K562 (cell line): ENCODE results near the gene IGSF3. TPM values are rescaled to one million over a fixed set of nuclear protein-coding genes. Genes with fewer than 3 reads are reported as not detected.

Experiments
- ATAC-seq: fragments of 200-7000 bp; cut with Tn5 transposase; 3 replicates; pipeline ENCODE4 v1.9.1; 2020; ENCODE audit warnings: moderate library complexity
- BruUV-seq: library from RNA; stranded (reverse); fragments of 400-500 nt; replicated peaks from 2 replicates; lab custom pipeline; 2021; lab: Mats Ljungman, UMichigan
- CTCF ChIA-PET: fragments of 300-600 bp; formaldehyde crosslinking; extraction: SDS; loops from one replicate; lab custom pipeline; 2021; ENCODE audit warnings: low intra/inter-chr PET ratio; lab: Yijun Ruan, JAX
- POLR2A ChIA-PET: fragments of 300-600, 350-650 bp; sonication (Branson Sonifier 250); formaldehyde crosslinking; extraction: SDS; loops from one replicate; lab custom pipeline; 2021; ENCODE audit warnings: antibody characterized with exemption, inconsistent platforms; lab: Yijun Ruan, JAX
- DNase-seq, 4 experiments: peaks; one replicate each; pipeline versions ENCODE4 v3.0.0 to v3.0.0-alpha.2; 2011 to 2018; ENCODE audit warnings: low spot score in 3 of 4, mixed read lengths in 3 of 4; ENCODE audit errors: extremely low read depth in 1 of 4
- FAIRE-seq: peaks from 2 replicates; lab custom pipeline; 2011; peaks lifted over from hg19 to GRCh38; lab: Jason Lieb, UNC
- H2AFZ ChIP-seq: 2 replicates; pipeline ENCODE4 v1.6.0; 2011; ENCODE audit warnings: low read depth, low read length, control low read depth, inconsistent platforms
- H3K27ac ChIP-seq: fragments of 200-600 bp; 3 replicates; pipeline ENCODE4 v1.8.0; 2011; ENCODE audit warnings: low read depth, mild to moderate bottlenecking, control low read depth, inconsistent platforms, low read length, moderate library complexity, mixed read lengths; ENCODE audit errors: extremely low read depth
- H3K27me3 ChIP-seq, 2 experiments: fragments of 300-600 bp in 1 of 2; 2 replicates in 1 of 2; 3 replicates in 1 of 2; pipeline versions ENCODE4 v1.6.0 to v1.8.0; 2011; ENCODE audit warnings: inconsistent platforms in 2 of 2, low read length in 2 of 2, mild to moderate bottlenecking in 1 of 2, mixed read lengths in 1 of 2, moderate library complexity in 1 of 2; ENCODE audit not compliant: control insufficient read depth in 2 of 2, insufficient read depth in 2 of 2
- H3K36me3 ChIP-seq: fragments of 300-600 bp; 3 replicates; pipeline ENCODE4 v1.8.0; 2011; ENCODE audit warnings: mild to moderate bottlenecking, low read length, inconsistent platforms; ENCODE audit not compliant: control insufficient read depth, insufficient read depth
- H3K4me1 ChIP-seq, 2 experiments: fragments of 200-600 bp in 1 of 2; replicated peaks in 1 of 2; 2 replicates in 1 of 2; 3 replicates in 1 of 2; pipeline versions ENCODE4 v1.5.1 to v1.8.0; 2011; ENCODE audit warnings: inconsistent platforms in 2 of 2, low read length in 2 of 2, mild to moderate bottlenecking in 1 of 2, mixed read lengths in 1 of 2, moderate library complexity in 1 of 2; ENCODE audit not compliant: control insufficient read depth in 2 of 2, insufficient read depth in 2 of 2
- H3K4me2 ChIP-seq: 2 replicates; pipeline ENCODE4 v1.6.1; 2011; ENCODE audit warnings: low read length, control low read depth, inconsistent platforms, mixed read lengths; ENCODE audit not compliant: insufficient read depth
- H3K4me3 ChIP-seq: fragments of 200-600 bp; sonication (generic), shearing (Covaris generic); 2 replicates; pipeline ENCODE4 v1.5.1; 2016; ENCODE audit warnings: control low read depth, inconsistent platforms
- H3K79me2 ChIP-seq: fragments of 200-600 bp; 3 replicates; pipeline ENCODE4 v1.8.0; 2011; ENCODE audit warnings: low read length, inconsistent platforms; ENCODE audit not compliant: control insufficient read depth, insufficient read depth
- H3K9ac ChIP-seq, 2 experiments: 2 replicates each; pipeline versions ENCODE4 v1.6.0 to v1.6.1; 2011; ENCODE audit warnings: low read depth in 2 of 2, low read length in 2 of 2, control low read depth in 1 of 2, inconsistent platforms in 1 of 2, mild to moderate bottlenecking in 1 of 2, mixed read lengths in 1 of 2; ENCODE audit not compliant: insufficient read depth in 1 of 2
- H3K9me1 ChIP-seq: one replicate; pipeline ENCODE4 v1.6.0; 2011; ENCODE audit warnings: inconsistent platforms, mild to moderate bottlenecking, low read length, moderate library complexity; ENCODE audit not compliant: control insufficient read depth, insufficient read depth
- H3K9me3 ChIP-seq: replicated peaks from 2 replicates; pipeline ENCODE4 v1.5.1; 2011; ENCODE audit warnings: low read depth, low read length, inconsistent platforms; ENCODE audit not compliant: control insufficient read depth, insufficient read depth
- H4K20me1 ChIP-seq: replicated peaks from 2 replicates; pipeline ENCODE4 v1.6.1; 2011; ENCODE audit warnings: low read length, inconsistent platforms, mixed read lengths; ENCODE audit not compliant: control insufficient read depth, insufficient read depth
- CHD2 ChIP-seq: IDR thresholded peaks from 2 replicates; pipeline ENCODE4 v1.6.1; 2011; ENCODE audit warnings: low read depth, low read length
- MCM2 ChIP-seq: fragments of 450-650 bp; IDR thresholded peaks from 2 replicates; pipeline ENCODE4 v1.6.1; 2017; ENCODE audit warnings: low read depth, mild to moderate bottlenecking
- NFIC ChIP-seq: fragments of 450-650 bp; IDR thresholded peaks from 2 replicates; pipeline ENCODE4 v1.6.1; 2017; ENCODE audit warnings: mild to moderate bottlenecking, inconsistent platforms
- PPARD ChIP-seq: fragments of 250-450 bp; sonication (Bioruptor Pico); IDR thresholded peaks from 2 replicates; pipeline ENCODE4 v1.8.0; 2022; ENCODE audit warnings: inconsistent platforms, mild to moderate bottlenecking, moderate library complexity
- SIX5 ChIP-seq, 2 experiments: IDR thresholded peaks; 2 replicates each; pipeline ENCODE4 v1.6.1; 2011; ENCODE audit warnings: low read length in 2 of 2, borderline replicate concordance in 1 of 2, low read depth in 1 of 2, mild to moderate bottlenecking in 1 of 2, moderate library complexity in 1 of 2; ENCODE audit not compliant: insufficient read depth in 1 of 2
- SLC30A9 ChIP-seq: fragments of 250-450 bp; sonication (Bioruptor Pico); IDR thresholded peaks from 2 replicates; pipeline ENCODE4 v1.8.0; 2022; ENCODE audit warnings: mild to moderate bottlenecking, moderate library complexity
- YBX1 ChIP-seq: fragments of 450-650 bp; IDR thresholded peaks from 2 replicates; pipeline ENCODE4 v1.7.1; 2016; ENCODE audit warnings: mild to moderate bottlenecking
- ZNF121 ChIP-seq: sonication (generic); formaldehyde crosslinking; conservative IDR thresholded peaks from 2 replicates; pipeline ENCODE4 v1.8.0; 2022; ENCODE audit warnings: missing genetic modification reagents
- ZNF311 ChIP-seq: fragments of 250-450 bp; sonication (Bioruptor Pico); IDR thresholded peaks from 2 replicates; pipeline ENCODE4 v1.4.0; 2020; ENCODE audit warnings: mild to moderate bottlenecking, moderate library complexity
- WGBS: fragments of 100-300 bp; shearing (Covaris generic); methylation state at CpG from one replicate; pipeline ENCODE4 v1.1.6; 2016; ENCODE audit warnings: low coverage, mixed read lengths; ENCODE audit not compliant: insufficient coverage; ENCODE audit errors: missing lambda C conversion rate; 5-methylcytosine and 5-hydroxymethylcytosine counted together
- in situ Hi-C: fragments of 300-500 bp; cut with MboI; formaldehyde crosslinking; loops from 4 replicates; pipeline ENCODE4 v1.15.0; 2018; ENCODE audit warnings: inconsistent platforms, mixed read lengths
- intact Hi-C: fragments of 100-400 bp; cut with micrococcal nuclease; formaldehyde crosslinking; loops from 2 replicates; pipeline ENCODE4 v1.14.2; 2022
- polyA plus RNA-seq, 8 experiments: library from polyadenylated mRNA; depleted of rRNA in 4 of 8; stranded (reverse) in 5 of 8; unstranded in 3 of 8; fragments of >200 nt; fragmentation: Nextera tagmentation in 2 of 8; fragmentation: Illumina TruSeq in 1 of 8; extraction: Ambion mirVana in 2 of 8; extraction: Trizol in 1 of 8; gene quantifications; 2 replicates each; pipeline versions ENCODE4 v1.2.1 to v1.2.3, GENCODE V29; 2011 to 2014; ENCODE audit warnings: inconsistent platforms in 1 of 8, missing spikeins in 1 of 8
- total RNA-seq, 7 experiments: library from RNA; depleted of rRNA in 6 of 7; stranded (reverse); fragments of >200 nt in 6 of 7; fragmentation: Illumina TruSeq in 2 of 7; extraction: Trizol in 2 of 7; gene quantifications; 2 replicates each; pipeline versions ENCODE4 v1.2.1 to v1.2.3, GENCODE V29; 2011 to 2021; ENCODE audit warnings: low replicate concordance in 1 of 7
- TF ChIP-seq, protein P1 (sequence below): sonication (generic); formaldehyde crosslinking; IDR thresholded peaks from 2 replicates; pipeline ENCODE4 v1.9.0; 2022; ENCODE audit warnings: mild to moderate bottlenecking, missing genetic modification reagents
- TF ChIP-seq, protein P2 (sequence below): fragments of 450-650 bp; IDR thresholded peaks from 2 replicates; pipeline ENCODE4 v1.6.1; 2016; ENCODE audit warnings: low read depth, mild to moderate bottlenecking, moderate library complexity
- TF ChIP-seq, protein P3 (sequence below): fragments of 250-450 bp; sonication (Bioruptor Pico); IDR thresholded peaks from 2 replicates; pipeline ENCODE4 v1.8.0; 2022; ENCODE audit warnings: inconsistent platforms, mild to moderate bottlenecking, moderate library complexity, borderline replicate concordance

Gene IGSF3
- total and polyA plus RNA-seq, 9 of the 15 experiments (the other 6 are each of a cell fraction or from before 2014, with no cell fraction given) = 1.1 to 15.0 (median 8.3) TPM

DNA sequence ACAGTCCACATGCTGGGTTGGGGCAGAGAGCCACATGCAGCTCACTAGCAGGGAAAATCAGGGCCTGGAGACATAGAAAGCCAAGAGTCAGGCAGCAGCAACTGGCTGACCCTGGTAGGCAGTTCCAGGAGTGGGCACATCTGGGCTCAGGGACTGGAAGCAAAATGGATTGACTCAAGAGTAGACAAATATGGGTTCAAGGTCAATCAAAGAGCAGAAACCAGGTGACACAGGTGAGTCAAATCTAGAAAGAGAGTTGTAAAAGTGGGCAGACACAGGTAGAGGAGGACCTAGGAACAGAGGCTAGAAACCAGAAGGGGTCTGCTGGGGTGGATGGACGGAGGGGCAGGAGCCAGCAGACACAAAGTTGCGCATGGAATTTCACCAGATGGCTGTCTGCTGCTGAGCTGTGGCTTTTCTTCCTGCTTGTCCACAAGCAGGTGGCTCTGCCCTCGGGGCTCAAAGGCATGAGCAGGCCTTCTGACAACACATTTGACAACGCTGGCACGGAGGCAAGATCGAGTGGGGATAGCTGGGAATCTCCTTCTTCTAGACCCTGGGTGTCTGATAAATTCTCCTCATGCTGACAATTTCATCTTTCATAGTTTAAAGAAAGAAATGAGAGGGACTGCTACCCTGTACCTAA lies 40.8 kb upstream of the IGSF3 start:
- in situ Hi-C loops (no loop called here), intact Hi-C loops (no loop called here)
- Histone ChIP-seq H3K9ac (0 out of 4 replicates have a peak overlapping the region, but pooled peaks of 1 of the 2 experiments have one; percentile 11), H3K4me1 (no peaks in the 10 kb centered on the region; a peak in 1 of 5 replicates), H3K27ac (no peak overlapping the region), H3K4me3 (no peak overlapping the region), H3K4me2 (no peak overlapping the region), H3K9me1 (no peaks in the 10 kb centered on the region), H3K79me2 (no peaks in the 10 kb centered on the region), H2AFZ (no peak overlapping the region; the same call in 1 of the 2 replicates), H3K27me3 (no peaks in the 10 kb centered on the region), H3K9me3 (no peaks in the 10 kb centered on the region), H4K20me1 (no peaks in the 10 kb centered on the region), H3K36me3 (no peaks in the 10 kb centered on the region)
- WGBS = 33% methylated on average over 6 of the region's 6 CpGs
- FAIRE-seq = no peak
- BruUV-seq = no TSS peak
- CTCF ChIA-PET = no interaction called here
- TF ChIP-seq SLC30A9 (CRISPR knock-in tag) = no peak
- TF ChIP-seq MCM2 = no peak
- ATAC-seq = no peak
- POLR2A ChIA-PET = interaction anchor here (1.0 to 1.6 kb wide), 4 partner anchors 9 to 16 kb away, joined by 4 to 7 read pairs (median 5); no protein-coding TSS in a partner anchor
- DNase-seq = no peak

DNA sequence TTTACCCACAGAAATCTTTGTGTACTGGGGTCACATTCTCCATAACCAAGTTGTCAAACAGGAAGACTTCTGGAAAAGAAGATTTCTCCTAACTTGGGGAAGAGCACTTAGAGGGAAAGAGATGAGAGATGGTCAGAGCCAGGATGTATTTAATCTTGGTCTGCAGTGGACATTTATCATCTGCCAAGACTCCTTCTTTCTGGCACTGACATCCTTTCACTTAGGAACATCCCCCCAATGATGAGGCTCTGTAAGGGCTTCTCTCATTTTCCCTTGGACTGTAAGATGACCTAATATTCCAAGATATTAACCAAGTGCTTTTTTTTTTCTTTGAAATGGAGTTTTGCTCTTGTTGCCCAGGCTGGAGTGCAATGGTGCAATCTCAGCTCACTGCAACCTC lies 39.3 kb upstream of the IGSF3 start:
- no peak overlapping the region for H2AFZ ChIP-seq
- ChIA-PET POLR2A (no interaction called here), CTCF (no interaction called here)
- H3K79me2 ChIP-seq = no peaks in the 10 kb centered on the region
- no peak overlapping the region for H3K4me2 ChIP-seq
- in situ Hi-C loops (no loop called here), intact Hi-C loops (no loop called here)
- no peaks in the 10 kb centered on the region for H3K36me3 ChIP-seq
- no TSS peak for BruUV-seq
- DNase-seq (no peak), ATAC-seq (no peak), FAIRE-seq (no peak)
- H3K27me3 ChIP-seq = no peaks in the 10 kb centered on the region
- no peaks in the 10 kb centered on the region for H4K20me1 ChIP-seq
- H3K4me1 ChIP-seq = no peaks in the 10 kb centered on the region; a peak in 1 of 5 replicates
- no peak overlapping the region for H3K9ac ChIP-seq
- H3K9me3 ChIP-seq = no peaks in the 10 kb centered on the region
- no peak overlapping the region for H3K4me3 ChIP-seq
- H3K9me1 ChIP-seq = no peaks in the 10 kb centered on the region
- H3K27ac ChIP-seq = no peak overlapping the region
- TF ChIP-seq ZNF121 = no peak
- no peak for TF ChIP-seq YBX1
- TF ChIP-seq PPARD (CRISPR knock-in tag) = no peak
- TF ChIP-seq SIX5 (IDR thresholded peaks at IDR 0.05; ENCODE audit: borderline replicate concordance in 1 of 2, insufficient read depth in 1 of 2, low read depth in 1 of 2, low read length in 2 of 2) = no peak
- TF ChIP-seq NFIC = no peak
- TF ChIP-seq, protein P1, sequence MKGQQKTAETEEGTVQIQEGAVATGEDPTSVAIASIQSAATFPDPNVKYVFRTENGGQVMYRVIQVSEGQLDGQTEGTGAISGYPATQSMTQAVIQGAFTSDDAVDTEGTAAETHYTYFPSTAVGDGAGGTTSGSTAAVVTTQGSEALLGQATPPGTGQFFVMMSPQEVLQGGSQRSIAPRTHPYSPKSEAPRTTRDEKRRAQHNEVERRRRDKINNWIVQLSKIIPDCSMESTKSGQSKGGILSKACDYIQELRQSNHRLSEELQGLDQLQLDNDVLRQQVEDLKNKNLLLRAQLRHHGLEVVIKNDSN (CRISPR knock-in tag) = no peak
- TF ChIP-seq, protein P2, sequence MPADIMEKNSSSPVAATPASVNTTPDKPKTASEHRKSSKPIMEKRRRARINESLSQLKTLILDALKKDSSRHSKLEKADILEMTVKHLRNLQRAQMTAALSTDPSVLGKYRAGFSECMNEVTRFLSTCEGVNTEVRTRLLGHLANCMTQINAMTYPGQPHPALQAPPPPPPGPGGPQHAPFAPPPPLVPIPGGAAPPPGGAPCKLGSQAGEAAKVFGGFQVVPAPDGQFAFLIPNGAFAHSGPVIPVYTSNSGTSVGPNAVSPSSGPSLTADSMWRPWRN = no peak
- TF ChIP-seq, protein P3, sequence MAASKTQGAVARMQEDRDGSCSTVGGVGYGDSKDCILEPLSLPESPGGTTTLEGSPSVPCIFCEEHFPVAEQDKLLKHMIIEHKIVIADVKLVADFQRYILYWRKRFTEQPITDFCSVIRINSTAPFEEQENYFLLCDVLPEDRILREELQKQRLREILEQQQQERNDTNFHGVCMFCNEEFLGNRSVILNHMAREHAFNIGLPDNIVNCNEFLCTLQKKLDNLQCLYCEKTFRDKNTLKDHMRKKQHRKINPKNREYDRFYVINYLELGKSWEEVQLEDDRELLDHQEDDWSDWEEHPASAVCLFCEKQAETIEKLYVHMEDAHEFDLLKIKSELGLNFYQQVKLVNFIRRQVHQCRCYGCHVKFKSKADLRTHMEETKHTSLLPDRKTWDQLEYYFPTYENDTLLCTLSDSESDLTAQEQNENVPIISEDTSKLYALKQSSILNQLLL (CRISPR knock-in tag) = no peak
- no peak for TF ChIP-seq CHD2
- TF ChIP-seq ZNF311 (CRISPR knock-in tag) = no peak
